Measurements from ENCODE around the gene NAGLU. TPM values are rescaled to one million over a fixed set of nuclear protein-coding genes. Genes with fewer than 3 reads are reported as not detected.

The NAGLU gene
- total and polyA plus RNA-seq, 7 experiments from 2014 or later = 6.6 to 27.1 (median 21.9) TPM

GRCh38 chr17:42571435-42572225 lies 35.6 kb downstream of the NAGLU start:
- no peak for ATAC-seq

DNA sequence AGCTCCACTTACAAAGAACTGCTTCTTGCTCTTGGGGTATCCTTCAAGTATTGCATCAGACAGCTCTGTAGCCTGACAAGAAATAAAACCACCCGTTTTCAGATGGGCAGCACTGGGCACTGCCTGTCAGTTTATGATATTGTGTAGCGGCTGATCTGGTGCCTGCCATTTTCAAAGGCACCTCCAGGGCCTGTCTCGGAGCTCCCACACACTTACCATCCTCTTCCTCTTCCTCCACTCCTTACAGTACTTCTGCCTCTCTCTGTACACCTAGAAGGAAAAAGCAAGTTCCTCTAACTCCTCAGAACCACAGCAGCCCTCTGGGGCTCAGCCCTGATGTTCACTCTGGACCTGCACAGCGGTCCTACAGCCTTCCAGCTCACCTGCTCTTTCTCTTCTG lies 37.1 kb downstream of the NAGLU start:
- CTCF ChIA-PET = interaction anchor here (0.6 to 1.6 kb wide), 2 partner anchors 9 to 96 kb away, joined by 3 read pairs; no protein-coding TSS in a partner anchor
- Histone ChIP-seq H3K27me3 (ENCODE audit: control insufficient read depth in 2 of 2, insufficient read depth in 2 of 2, low read length in 2 of 2) (no peaks in the 10 kb centered on the region), H3K4me1 (ENCODE audit: control insufficient read depth in 2 of 2, insufficient read depth in 2 of 2, low read length in 2 of 2) (peaks cover 6 to 9% of the 10 kb centered on the region in 2 donors), H3K9me3 (ENCODE audit: control insufficient read depth in 2 of 3, low read length in 3 of 3) (no peaks in the 10 kb centered on the region), H3K4me3 (ENCODE audit: low read length) (no peak overlapping the region), H3K36me3 (ENCODE audit: control insufficient read depth in 2 of 3, insufficient read depth in 3 of 3, low read length in 3 of 3) (peaks cover 21 to 70% (median 23%) of the 10 kb centered on the region in 3 experiments), H3K27ac (ENCODE audit: low read depth, low read length) (no peak overlapping the region)
- Mint-ChIP-seq H3K27me3 (no peaks in the 10 kb centered on the region), H3K36me3 (peaks cover 7 to 42% (median 13%) of the 10 kb centered on the region in 5 donors), H3K27ac (peak overlapping the region in 2 of 9 donors; percentile 26 to 86), H3K4me3 (peak overlapping the region in 3 of 10 donors; percentile 11 to 39 (median 17)), H3K4me1 (peaks cover 19 to 56% (median 40%) of the 10 kb centered on the region in 7 donors), H3K9me3 (no peaks in the 10 kb centered on the region)
- ATAC-seq (no peak), DNase-seq (no peak)
- intact Hi-C loops (cut with micrococcal nuclease) = no loop called here
- POLR2A ChIA-PET = interaction anchor here (1.6 kb wide), 1 partner anchor 11 kb away, joined by 4 read pairs; the partner anchor contains the start of gene COASY

More at GRCh38 chr17:42571435-42572225, 35.6 kb downstream of the NAGLU start:
- H3K27ac Mint-ChIP-seq = no peak overlapping the region
- POLR2A ChIA-PET = interaction anchor here (1.6 kb wide), 1 partner anchor 10 kb away, joined by 4 read pairs; the partner anchor contains the start of gene COASY
- H3K27me3 Mint-ChIP-seq = no peaks in the 10 kb centered on the region
- H3K27me3 ChIP-seq (ENCODE audit: control insufficient read depth in 2 of 2, insufficient read depth in 2 of 2, low read length in 2 of 2) = no peaks in the 10 kb centered on the region
- peaks cover 21 to 75% (median 23%) of the 10 kb centered on the region in 3 experiments for H3K36me3 ChIP-seq (ENCODE audit: control insufficient read depth in 2 of 3, insufficient read depth in 3 of 3, low read length in 3 of 3)
- intact Hi-C loops (cut with micrococcal nuclease) = no loop called here
- no peak overlapping the region for H3K4me3 ChIP-seq (ENCODE audit: low read length)
- H3K4me1 Mint-ChIP-seq = peaks cover 13 to 49% (median 32%) of the 10 kb centered on the region in 7 donors
- DNase-seq = no peak
- CTCF ChIA-PET = interaction anchor here (1.0 kb wide), 1 partner anchor 23 kb away, joined by 3 read pairs; no protein-coding TSS in a partner anchor
- H3K27ac ChIP-seq (ENCODE audit: low read depth, low read length) = no peak overlapping the region
- no peaks in the 10 kb centered on the region for H3K9me3 Mint-ChIP-seq
- no peak overlapping the region for H3K4me3 Mint-ChIP-seq
- no peaks in the 10 kb centered on the region for H3K9me3 ChIP-seq (ENCODE audit: control insufficient read depth in 2 of 3, low read length in 3 of 3)
- H3K4me1 ChIP-seq (ENCODE audit: control insufficient read depth in 2 of 2, insufficient read depth in 2 of 2, low read length in 2 of 2) = peaks cover 7 to 10% of the 10 kb centered on the region in 2 donors
- H3K36me3 Mint-ChIP-seq = peaks cover 7 to 45% (median 13%) of the 10 kb centered on the region in 5 donors

DNA sequence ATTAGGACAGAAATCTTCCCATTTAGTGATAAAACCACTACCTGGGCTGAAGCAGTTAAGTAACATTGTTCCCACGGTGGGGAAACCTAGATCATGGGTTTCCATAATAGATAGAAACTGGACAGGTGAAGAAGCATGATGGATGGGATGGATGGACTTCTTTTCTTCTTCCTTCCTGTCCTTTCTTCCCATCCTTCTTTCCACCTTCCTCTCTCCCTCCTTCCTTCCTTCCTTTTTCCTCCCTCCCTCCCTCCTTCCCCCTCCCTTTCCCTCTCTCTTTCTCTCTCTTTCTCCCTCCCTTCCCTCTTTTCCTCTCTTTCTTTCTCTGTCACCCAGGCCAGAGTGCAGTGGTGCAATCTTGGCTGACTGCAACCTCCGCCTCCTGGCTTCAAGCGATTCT lies 38.4 kb downstream of the NAGLU start:
- Histone ChIP-seq H3K27me3 (ENCODE audit: control insufficient read depth in 2 of 2, insufficient read depth in 2 of 2, low read length in 2 of 2) (no peaks in the 10 kb centered on the region), H3K4me3 (ENCODE audit: low read length) (no peak overlapping the region), H3K36me3 (ENCODE audit: control insufficient read depth in 2 of 3, insufficient read depth in 3 of 3, low read length in 3 of 3) (peaks cover 21 to 60% (median 23%) of the 10 kb centered on the region in 3 experiments), H3K9me3 (ENCODE audit: control insufficient read depth in 2 of 3, low read length in 3 of 3) (no peaks in the 10 kb centered on the region), H3K27ac (ENCODE audit: low read depth, low read length) (no peak overlapping the region), H3K4me1 (ENCODE audit: control insufficient read depth in 2 of 2, insufficient read depth in 2 of 2, low read length in 2 of 2) (peaks cover 9 to 12% of the 10 kb centered on the region in 2 donors)
- DNase-seq (no peak), ATAC-seq (no peak)
- Mint-ChIP-seq H3K36me3 (peaks cover 7 to 37% (median 13%) of the 10 kb centered on the region in 5 donors), H3K9me3 (no peaks in the 10 kb centered on the region), H3K27ac (no peak overlapping the region), H3K4me1 (peaks cover 16 to 60% (median 35%) of the 10 kb centered on the region in 7 donors), H3K4me3 (no peak overlapping the region), H3K27me3 (no peaks in the 10 kb centered on the region)
- POLR2A ChIA-PET = interaction anchor here (0.6 to 1.9 kb wide), 2 partner anchors 9 to 106 kb away, joined by 3 to 4 read pairs; no protein-coding TSS in a partner anchor
- CTCF ChIA-PET = interaction anchor here (0.6 kb wide), 1 partner anchor 558 kb away, joined by 4 read pairs; no protein-coding TSS in a partner anchor
- intact Hi-C loops (cut with micrococcal nuclease) = no loop called here

GRCh38 chr17:42577140-42577531 lies 41.1 kb downstream of the NAGLU start:
- Mint-ChIP-seq H3K9me3 (no peaks in the 10 kb centered on the region), H3K27ac (peak overlapping the region; percentile 58 to 97 (median 87)), H3K27me3 (no peaks in the 10 kb centered on the region), H3K36me3 (peaks cover 7 to 27% (median 13%) of the 10 kb centered on the region in 5 donors), H3K4me3 (peak overlapping the region; percentile 75 to 99 (median 92)), H3K4me1 (peaks cover 17 to 54% (median 40%) of the 10 kb centered on the region in 7 donors)
- peak overlapping the region; percentile 87 for H3K27ac ChIP-seq (ENCODE audit: low read depth, low read length)
- H3K27me3 ChIP-seq (ENCODE audit: control insufficient read depth in 2 of 2, insufficient read depth in 2 of 2, low read length in 2 of 2) = no peaks in the 10 kb centered on the region
- DNase-seq (no peak), ATAC-seq (no peak)
- peaks cover 9 to 12% of the 10 kb centered on the region in 2 donors for H3K4me1 ChIP-seq (ENCODE audit: control insufficient read depth in 2 of 2, insufficient read depth in 2 of 2, low read length in 2 of 2)
- ChIA-PET CTCF (interaction anchor here (0.7 to 2.8 kb wide), 5 partner anchors 9 to 314 kb away, joined by 3 to 17 read pairs (median 9); partner anchors contain the start of genes RETREG3 and TUBG1), POLR2A (interaction anchor here (1.3 to 4.2 kb wide), 8 partner anchors 8 to 183 kb away, joined by 3 to 28 read pairs (median 8); partner anchors contain the start of genes COASY, MLX, RETREG3 and TUBG1)
- H3K36me3 ChIP-seq (ENCODE audit: control insufficient read depth in 2 of 3, insufficient read depth in 3 of 3, low read length in 3 of 3) = peaks cover 3 to 56% (median 17%) of the 10 kb centered on the region in 3 experiments
- peak overlapping the region; percentile 96 for H3K4me3 ChIP-seq (ENCODE audit: low read length)
- no peaks in the 10 kb centered on the region for H3K9me3 ChIP-seq (ENCODE audit: control insufficient read depth in 2 of 3, low read length in 3 of 3)
- intact Hi-C loops (cut with micrococcal nuclease) = loop anchor here (1.0 to 5.0 kb wide), 9 partner anchors 10 to 420 kb away; partner anchors contain the start of genes COASY (in 1 of the 2), EZH1 (in 1 of the 2), MLX (in 1 of the 2) and RPL27 (in 1 of the 2)

DNA sequence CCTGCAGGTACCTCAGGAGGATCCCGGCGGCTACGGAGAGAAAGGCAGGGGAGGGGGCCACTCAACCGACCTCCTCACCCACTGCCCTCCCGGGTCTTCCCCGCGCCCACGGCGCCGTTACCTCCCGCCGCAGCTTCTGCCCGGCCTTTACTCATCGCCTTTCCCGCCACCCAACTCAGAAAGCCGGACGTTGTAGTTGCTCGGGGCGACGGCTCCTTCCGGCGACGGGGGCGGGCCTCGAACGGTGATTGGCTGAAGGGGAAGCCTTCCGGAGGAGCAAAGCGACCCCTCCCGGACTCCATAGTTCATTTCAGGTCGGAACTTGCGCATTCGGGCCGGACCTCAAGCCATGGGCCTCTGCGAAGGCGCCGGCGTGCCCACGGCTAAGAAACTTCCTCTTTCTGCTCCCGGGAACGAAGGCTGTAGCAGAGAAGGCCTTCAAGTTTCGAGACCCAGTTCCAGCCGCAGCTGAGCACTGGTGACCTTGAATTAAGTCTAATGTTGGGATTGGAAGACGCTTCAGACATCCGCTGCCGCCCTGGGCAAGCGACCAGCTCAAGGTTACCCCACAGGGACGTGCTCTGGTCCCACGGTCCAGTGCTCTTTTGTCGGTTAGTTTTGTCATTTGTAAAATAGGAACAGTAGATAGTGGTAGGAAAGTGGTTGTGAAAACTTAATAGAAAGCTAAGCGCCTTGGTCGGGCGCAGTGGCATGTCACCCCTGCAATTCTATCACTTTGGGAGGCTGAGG lies 41.7 kb downstream of the NAGLU start, which contains the start of gene PSMC3IP:
TSS of gene PSMC3IP (minus strand) at position 198 of the 750 bp plus-strand sequence. CDS start at position 155, 43 bp downstream.
- Mint-ChIP-seq H3K27me3 (no peaks in the 10 kb centered on the region), H3K4me1 (peaks cover 17 to 53% (median 40%) of the 10 kb centered on the region in 7 donors), H3K27ac (peak within 1 kb of the TSS; percentile 86 to 99 (median 96)), H3K4me3 (peak within 1 kb of the TSS; percentile 86 to 100 (median 96)), H3K36me3 (peaks cover 7 to 28% (median 16%) of the 10 kb centered on the region in 5 donors), H3K9me3 (no peaks in the 10 kb centered on the region)
- CTCF ChIA-PET = interaction anchor here (0.6 to 2.9 kb wide), 25 partner anchors 10 to 985 kb away, joined by 3 to 30 read pairs (median 4); partner anchors contain the start of genes PLEKHH3, RETREG3, RPL27 and TUBG1
- DNase-seq (peak; percentile 74 to 95 (median 85)), ATAC-seq (peak; percentile 98)
- H3K4me1 ChIP-seq (ENCODE audit: control insufficient read depth in 2 of 2, insufficient read depth in 2 of 2, low read length in 2 of 2) = peaks cover 9 to 12% of the 10 kb centered on the region in 2 donors
- peak within 1 kb of the TSS; percentile 87 for H3K27ac ChIP-seq (ENCODE audit: low read depth, low read length)
- intact Hi-C loops (cut with micrococcal nuclease) = loop anchor here (1.0 to 5.0 kb wide), 14 partner anchors 10 to 420 kb away; partner anchors contain the start of genes COASY (in 2 of the 2), RETREG3 (in 2 of the 2), TUBG1 (in 2 of the 2) and BECN1 (in 1 of the 2)
- peaks cover 6 to 56% (median 19%) of the 10 kb centered on the region in 3 experiments for H3K36me3 ChIP-seq (ENCODE audit: control insufficient read depth in 2 of 3, insufficient read depth in 3 of 3, low read length in 3 of 3)
- POLR2A ChIA-PET = interaction anchor here (0.7 to 4.2 kb wide), 15 partner anchors 8 to 783 kb away, joined by 3 to 28 read pairs (median 5); partner anchors contain the start of genes COASY, MLX, NAGLU and RETREG3
- no peaks in the 10 kb centered on the region for H3K27me3 ChIP-seq (ENCODE audit: control insufficient read depth in 2 of 2, insufficient read depth in 2 of 2, low read length in 2 of 2)
- peak within 1 kb of the TSS; percentile 96 for H3K4me3 ChIP-seq (ENCODE audit: low read length)
- no peaks in the 10 kb centered on the region for H3K9me3 ChIP-seq (ENCODE audit: control insufficient read depth in 2 of 3, low read length in 3 of 3)

All from naive thymus-derived CD4-positive, alpha-beta T cell (primary cell).